Tibial nerve (tissue), 4 donors: ENCODE results near the gene HEPN1. TPM values are rescaled to one million over a fixed set of nuclear protein-coding genes. Genes with fewer than 3 reads are reported as not detected.
"Not testable (repeated sequence)": the region's sequence is repeated elsewhere in the genome, so short reads cannot be mapped to it uniquely, and the experiment has no call there.

Experiments
- DNase-seq, 2 donors: peaks; one replicate each; pipeline ENCODE4 v3.0.0-alpha.2; 2019; ENCODE audit warnings: low spot score in 2 of 2
- H3K27ac ChIP-seq, 4 donors: fragments of 200-600 bp; sonication (generic) in 3 of 4; one replicate each; pipeline ENCODE4 v1.5.1; 2017 to 2019; ENCODE audit warnings: mild to moderate bottlenecking in 1 of 4
- H3K27me3 ChIP-seq, 2 donors: fragments of 200-600 bp; sonication (generic) in 1 of 2; one replicate each; pipeline versions ENCODE4 v1.5.1 to v1.6.0; 2017 to 2019
- H3K36me3 ChIP-seq, 3 donors: fragments of 200-600 bp; sonication (generic); one replicate each; pipeline ENCODE4 v1.5.1; 2018 to 2019
- H3K4me1 ChIP-seq, 4 donors: fragments of 200-600 bp; sonication (generic) in 3 of 4; one replicate each; pipeline ENCODE4 v1.5.1; 2017 to 2019
- H3K4me3 ChIP-seq, 4 donors: fragments of 200-600 bp; sonication (generic) in 3 of 4; one replicate each; pipeline ENCODE4 v1.5.1; 2017 to 2019; ENCODE audit warnings: mild to moderate bottlenecking in 1 of 4, moderate library complexity in 1 of 4
- H3K9me3 ChIP-seq, 4 donors: fragments of 200-600 bp; sonication (generic) in 3 of 4; one replicate each; pipeline ENCODE4 v1.5.1; 2017 to 2019
- CTCF ChIP-seq, 5 experiments: fragments of 200-600 bp in 3 of 5; fragments of 450-650 bp in 2 of 5; sonication (generic) in 3 of 5; IDR thresholded peaks; one replicate each; pipeline ENCODE4 v1.5.1; 2016 to 2019; ENCODE audit warnings: antibody characterized with exemption in 5 of 5, mild to moderate bottlenecking in 3 of 5, moderate library complexity in 2 of 5
- EP300 ChIP-seq, 2 donors: sonication (generic); formaldehyde crosslinking; IDR thresholded peaks; one replicate each; pipeline ENCODE4 v1.6.1; 2017; ENCODE audit warnings: antibody characterized with exemption in 2 of 2, mild to moderate bottlenecking in 1 of 2
- POLR2A ChIP-seq, 2 donors: fragments of 450-650 bp; IDR thresholded peaks; one replicate each; pipeline ENCODE4 v1.6.1; 2017; ENCODE audit warnings: antibody characterized with exemption in 2 of 2, mild to moderate bottlenecking in 2 of 2, moderate library complexity in 2 of 2
- WGBS, 2 donors: methylation state at CpG; one replicate each; pipeline ENCODE4 v1.1.5; 2018; 5-methylcytosine and 5-hydroxymethylcytosine counted together
- total RNA-seq, 4 donors: library from RNA; depleted of rRNA; stranded (reverse); fragments of >200 nt; gene quantifications; one replicate each; pipeline ENCODE4 v1.1.0, GENCODE V29; 2016

Gene HEPN1
- total RNA-seq, 4 donors from 2014 or later: not detected

- H3K36me3 ChIP-seq: no peaks in the 10 kb centered on the region
- H3K27me3 ChIP-seq: no peaks in the 10 kb centered on the region
- TF ChIP-seq EP300 (IDR thresholded peaks at IDR 0.05) (peak; percentile 94 to 99), CTCF (IDR thresholded peaks at IDR 0.05) (peak in 1 of 5 experiments; percentile 34), POLR2A (IDR thresholded peaks at IDR 0.05) (peak; percentile 86 to 94)
- no peaks in the 10 kb centered on the region for H3K9me3 ChIP-seq
- WGBS, 2 donors: 0 to 1% methylated on average over 42 to 53 of the region's 54 CpGs
- DNase-seq: peak; percentile 95 to 96
- peak within 1 kb of the TSS; percentile 54 to 77 (median 62) for H3K4me3 ChIP-seq
- H3K27ac ChIP-seq: peak within 1 kb of the TSS; percentile 72 to 93 (median 82)
- H3K4me1 ChIP-seq: peaks cover 0 to 19% (median 5%) of the 10 kb centered on the region in 4 donors
Measured at GRCh38 chr11:124953753-124954589, 34.9 kb downstream of the HEPN1 start, which contains the start of gene CCDC15. Gene CCDC15 (plus strand): TSS chr11:124954202. CDS start chr11:124954733, 531 bp downstream.

- no peaks in the 10 kb centered on the region for H3K27me3 ChIP-seq
- H3K27ac ChIP-seq: peak overlapping the region in 3 of 4 donors; percentile 72 to 93 (median 91)
- peak overlapping the region; percentile 54 to 77 (median 62) for H3K4me3 ChIP-seq
- no peaks in the 10 kb centered on the region for H3K36me3 ChIP-seq
- H3K9me3 ChIP-seq: no peaks in the 10 kb centered on the region
- WGBS, 2 donors: 29 to 32% methylated on average over 6 of the region's 6 CpGs
- TF ChIP-seq EP300 (IDR thresholded peaks at IDR 0.05): no peak
- TF ChIP-seq CTCF (IDR thresholded peaks at IDR 0.05): no peak
- TF ChIP-seq POLR2A (IDR thresholded peaks at IDR 0.05): no peak
- H3K4me1 ChIP-seq: peaks cover 0 to 19% (median 5%) of the 10 kb centered on the region in 4 donors
- DNase-seq: no peak
Measured at GRCh38 chr11:124954590-124954955, 35.5 kb downstream of the HEPN1 start.

GRCh38 chr11:124955035-124955434 is 36.0 kb downstream of the HEPN1 start:
- Histone ChIP-seq H3K36me3 (no peaks in the 10 kb centered on the region), H3K4me3 (no peak overlapping the region), H3K27me3 (no peaks in the 10 kb centered on the region), H3K4me1 (peaks cover 0 to 19% (median 5%) of the 10 kb centered on the region in 4 donors), H3K27ac (no peak overlapping the region), H3K9me3 (no peaks in the 10 kb centered on the region)
- no peak for DNase-seq
- TF ChIP-seq EP300 (IDR thresholded peaks at IDR 0.05): no peak
- no peak for TF ChIP-seq POLR2A (IDR thresholded peaks at IDR 0.05)
- no peak for TF ChIP-seq CTCF (IDR thresholded peaks at IDR 0.05)

GRCh38 chr11:124961972-124962609 is 43.0 kb downstream of the HEPN1 start:
- no peaks in the 10 kb centered on the region for H3K27me3 ChIP-seq
- H3K4me3 ChIP-seq: no peak overlapping the region
- H3K27ac ChIP-seq: no peak overlapping the region
- TF ChIP-seq CTCF (IDR thresholded peaks at IDR 0.05) (peak; percentile 45 to 76 (median 61)), POLR2A (IDR thresholded peaks at IDR 0.05) (no peak), EP300 (IDR thresholded peaks at IDR 0.05) (no peak)
- H3K9me3 ChIP-seq: no peaks in the 10 kb centered on the region
- DNase-seq: peak in 1 of 2 donors; percentile 55
- H3K36me3 ChIP-seq: no peaks in the 10 kb centered on the region
- H3K4me1 ChIP-seq: no peaks in the 10 kb centered on the region
- 18 to 21% methylated on average over 5 of the region's 5 CpGs for WGBS, 2 donors

GRCh38 chr11:124968197-124968596 is 49.1 kb downstream of the HEPN1 start:
- DNase-seq, H3K4me3 ChIP-seq, H3K27ac ChIP-seq, H3K27me3 ChIP-seq, H3K4me1 ChIP-seq, H3K36me3 ChIP-seq, H3K9me3 ChIP-seq: not testable (repeated sequence)
- 83 to 92% methylated on average over 13 of the region's 13 CpGs for WGBS, 2 donors

Other genes starting within 250 kb of the HEPN1 start
- 10 to 100 TPM in 1 of 4 donors, 1 to 10 TPM in 3; 6.5 to 20.0 (median 8.2) TPM for gene SIAE, start 245.5 kb upstream of the HEPN1 start, total RNA-seq
- gene SPA17, start 245.3 kb upstream of the HEPN1 start, total RNA-seq: 1 to 10 TPM; 1.2 to 7.1 (median 3.3) TPM
- gene NRGN, start 179.3 kb upstream of the HEPN1 start, total RNA-seq: 1 to 10 TPM in 3 of 4 donors, not detected in 1; 1.4 to 3.1 (median 2.4) TPM
- 1 to 10 TPM in 2 of 4 donors, not detected in 2; 1.5 to 2.4 TPM for gene VSIG2, start 167.0 kb upstream of the HEPN1 start, total RNA-seq
- 10 to 100 TPM; 18.6 to 45.9 (median 33.0) TPM for gene ESAM, start 157.0 kb upstream of the HEPN1 start, total RNA-seq
- 10 to 100 TPM; 19.8 to 32.8 (median 23.5) TPM for gene MSANTD2, start 118.8 kb upstream of the HEPN1 start, total RNA-seq
- 10 to 100 TPM; 22.2 to 34.3 (median 24.8) TPM for gene ROBO3, start 53.8 kb upstream of the HEPN1 start, total RNA-seq
- gene ROBO4, start 21.4 kb upstream of the HEPN1 start, total RNA-seq: 10 to 100 TPM; 12.1 to 38.8 (median 28.0) TPM
- 10 to 100 TPM in 3 of 4 donors, 1 to 10 TPM in 1; 8.7 to 18.4 (median 15.3) TPM for gene HEPACAM, start 16.8 kb downstream of the HEPN1 start, total RNA-seq
- gene CCDC15, start 35.0 kb downstream of the HEPN1 start, total RNA-seq: 1 to 10 TPM in 3 of 4 donors, under 1 TPM in 1; 0.98 to 4.2 (median 2.6) TPM
- gene SLC37A2, start 144.1 kb downstream of the HEPN1 start, total RNA-seq: 10 to 100 TPM in 1 of 4 donors, 1 to 10 TPM in 3; 3.9 to 11.4 (median 7.2) TPM
- 10 to 100 TPM; 17.2 to 30.6 (median 20.7) TPM for gene TMEM218, start 192.4 kb downstream of the HEPN1 start, total RNA-seq
- 1 to 10 TPM; 5.7 to 7.2 (median 6.4) TPM for gene PKNOX2, start 245.5 kb downstream of the HEPN1 start, total RNA-seq